DND-41 (cell line): ENCODE measurements around the gene PPP1R36.

ENCODE experiments used
- EZH2 ChIP-seq: IDR thresholded peaks from 3 replicates; pipeline ENCODE4 v1.6.1; 2012; ENCODE audit warnings: borderline replicate concordance, low read depth, mild to moderate bottlenecking, moderate library complexity, low read length, inconsistent platforms; ENCODE audit not compliant: severe bottlenecking
- TF ChIP-seq, protein P1 (sequence below): IDR thresholded peaks from 2 replicates; pipeline ENCODE4 v1.5.1; 2012; ENCODE audit warnings: borderline replicate concordance, low read length, moderate library complexity, mild to moderate bottlenecking; ENCODE audit not compliant: poor library complexity, severe bottlenecking; ENCODE audit errors: extremely low read depth

DNA sequence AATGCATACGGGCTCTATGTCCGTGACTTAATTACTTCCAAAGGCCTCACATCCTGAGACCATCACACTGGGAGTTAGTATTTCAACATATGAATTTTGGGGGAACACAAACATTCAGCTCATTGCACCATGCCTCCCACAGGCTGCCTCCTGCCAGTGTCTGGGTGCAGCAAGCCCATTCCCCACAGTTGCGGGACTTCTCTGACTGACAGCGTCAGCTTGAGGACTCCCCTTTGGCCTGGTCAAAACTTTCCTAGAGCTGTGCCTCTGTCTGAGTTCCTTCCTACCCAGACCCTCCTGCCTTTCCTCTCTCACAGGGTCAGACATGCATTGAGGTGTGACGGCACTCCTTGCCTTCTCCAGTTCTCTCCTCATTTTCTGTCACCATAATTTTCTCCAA is 27.4 kb downstream of the PPP1R36 start:
- TF ChIP-seq, protein P1, sequence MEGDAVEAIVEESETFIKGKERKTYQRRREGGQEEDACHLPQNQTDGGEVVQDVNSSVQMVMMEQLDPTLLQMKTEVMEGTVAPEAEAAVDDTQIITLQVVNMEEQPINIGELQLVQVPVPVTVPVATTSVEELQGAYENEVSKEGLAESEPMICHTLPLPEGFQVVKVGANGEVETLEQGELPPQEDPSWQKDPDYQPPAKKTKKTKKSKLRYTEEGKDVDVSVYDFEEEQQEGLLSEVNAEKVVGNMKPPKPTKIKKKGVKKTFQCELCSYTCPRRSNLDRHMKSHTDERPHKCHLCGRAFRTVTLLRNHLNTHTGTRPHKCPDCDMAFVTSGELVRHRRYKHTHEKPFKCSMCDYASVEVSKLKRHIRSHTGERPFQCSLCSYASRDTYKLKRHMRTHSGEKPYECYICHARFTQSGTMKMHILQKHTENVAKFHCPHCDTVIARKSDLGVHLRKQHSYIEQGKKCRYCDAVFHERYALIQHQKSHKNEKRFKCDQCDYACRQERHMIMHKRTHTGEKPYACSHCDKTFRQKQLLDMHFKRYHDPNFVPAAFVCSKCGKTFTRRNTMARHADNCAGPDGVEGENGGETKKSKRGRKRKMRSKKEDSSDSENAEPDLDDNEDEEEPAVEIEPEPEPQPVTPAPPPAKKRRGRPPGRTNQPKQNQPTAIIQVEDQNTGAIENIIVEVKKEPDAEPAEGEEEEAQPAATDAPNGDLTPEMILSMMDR = no peak
- TF ChIP-seq EZH2 = no peak
